H9 (cell line): ENCODE data around the gene F10. TPM values are rescaled to one million over a fixed set of nuclear protein-coding genes. Genes with fewer than 3 reads are reported as not detected.

Experiments used
- DNase-seq: peaks from one replicate; pipeline ENCODE4 v3.0.0-alpha.2; 2017
- H2AFZ ChIP-seq: one replicate; pipeline ENCODE4 v1.6.1; 2013; ENCODE audit warnings: mild to moderate bottlenecking, low read length, control low read depth, moderate library complexity
- H2AK5ac ChIP-seq: 2 replicates; pipeline ENCODE4 v1.6.1; 2013; ENCODE audit warnings: low read length, control low read depth, mixed read lengths; ENCODE audit not compliant: insufficient read length
- H2BK120ac ChIP-seq: one replicate; pipeline ENCODE4 v1.6.1; 2013; ENCODE audit warnings: low read depth, mild to moderate bottlenecking, low read length, control low read depth, inconsistent platforms; ENCODE audit not compliant: poor library complexity, severe bottlenecking
- H2BK12ac ChIP-seq: 2 replicates; pipeline ENCODE4 v1.6.1; 2013; ENCODE audit warnings: low read length, control low read depth, mixed read lengths, low read depth; ENCODE audit not compliant: insufficient read length
- H2BK15ac ChIP-seq: 2 replicates; pipeline ENCODE4 v1.6.1; 2013; ENCODE audit warnings: low read depth, low read length, control low read depth
- H2BK20ac ChIP-seq: one replicate; pipeline ENCODE4 v1.6.1; 2013; ENCODE audit warnings: low read depth, mild to moderate bottlenecking, low read length, control low read depth, inconsistent platforms; ENCODE audit not compliant: poor library complexity, severe bottlenecking
- H2BK5ac ChIP-seq: 2 replicates; pipeline ENCODE4 v1.6.1; 2013; ENCODE audit warnings: low read length, control low read depth, mixed read lengths; ENCODE audit not compliant: insufficient read length
- H3K14ac ChIP-seq: 2 replicates; pipeline ENCODE4 v1.6.1; 2013; ENCODE audit warnings: low read length, control low read depth; ENCODE audit not compliant: insufficient read depth
- H3K18ac ChIP-seq: 2 replicates; pipeline ENCODE4 v1.6.1; 2013; ENCODE audit warnings: low read depth, mild to moderate bottlenecking, mixed read lengths, low read length, control low read depth; ENCODE audit not compliant: insufficient read length
- H3K23ac ChIP-seq: 2 replicates; pipeline ENCODE4 v1.6.1; 2013; ENCODE audit warnings: low read length, control low read depth, mixed read lengths, low read depth; ENCODE audit not compliant: insufficient read length
- H3K23me2 ChIP-seq: 2 replicates; pipeline ENCODE4 v1.6.1; 2013; ENCODE audit warnings: low read depth, mild to moderate bottlenecking, mixed read lengths, low read length, control low read depth; ENCODE audit not compliant: insufficient read length, poor library complexity, severe bottlenecking
- H3K27ac ChIP-seq: 2 replicates; pipeline ENCODE4 v1.5.1; 2013; ENCODE audit warnings: low read length, control low read depth, mixed read lengths, low read depth; ENCODE audit not compliant: insufficient read length
- H3K27me3 ChIP-seq: 2 replicates; pipeline ENCODE4 v1.6.1; 2013; ENCODE audit warnings: low read length, control low read depth, inconsistent platforms; ENCODE audit not compliant: insufficient read depth
- H3K4ac ChIP-seq: 2 replicates; pipeline ENCODE4 v1.6.1; 2013; ENCODE audit warnings: low read depth, mild to moderate bottlenecking, control low read depth, inconsistent platforms, low read length, moderate library complexity
- H3K4me1 ChIP-seq: 2 replicates; pipeline ENCODE4 v1.6.1; 2013; ENCODE audit warnings: low read length, control low read depth, inconsistent platforms; ENCODE audit not compliant: insufficient read depth
- H3K4me2 ChIP-seq: 2 replicates; pipeline ENCODE4 v1.6.1; 2013; ENCODE audit warnings: low read length, control low read depth, mixed read lengths; ENCODE audit not compliant: insufficient read length, insufficient read depth
- H3K56ac ChIP-seq: 2 replicates; pipeline ENCODE4 v1.6.1; 2013; ENCODE audit warnings: low read depth, mild to moderate bottlenecking, mixed read lengths, low read length, control low read depth; ENCODE audit not compliant: insufficient read length
- H3K79me1 ChIP-seq: 2 replicates; pipeline ENCODE4 v1.6.1; 2013; ENCODE audit warnings: low read depth, mild to moderate bottlenecking, moderate library complexity, low read length, control low read depth, inconsistent platforms; ENCODE audit not compliant: insufficient read depth, poor library complexity, severe bottlenecking
- H3K79me2 ChIP-seq: 2 replicates; pipeline ENCODE4 v1.6.1; 2013; ENCODE audit warnings: low read length, control low read depth, inconsistent platforms; ENCODE audit not compliant: insufficient read depth
- H3K9ac ChIP-seq: 2 replicates; pipeline ENCODE4 v1.6.1; 2013; ENCODE audit warnings: low read length, control low read depth, mixed read lengths; ENCODE audit not compliant: insufficient read length; ENCODE audit errors: extremely low read depth
- H3K9me3 ChIP-seq: one replicate; pipeline ENCODE4 v1.6.1; 2013; ENCODE audit warnings: low read depth, low read length, inconsistent platforms; ENCODE audit not compliant: control insufficient read depth
- H3T11ph ChIP-seq: one replicate; pipeline ENCODE4 v1.6.1; 2013; ENCODE audit warnings: mild to moderate bottlenecking, low read length, control low read depth, inconsistent platforms
- H4K20me1 ChIP-seq: one replicate; pipeline ENCODE4 v1.6.1; 2013; ENCODE audit not compliant: control insufficient read depth, insufficient read length, insufficient read depth
- H4K5ac ChIP-seq: 2 replicates; pipeline ENCODE4 v1.6.1; 2013; ENCODE audit warnings: low read depth, mild to moderate bottlenecking, mixed read lengths, low read length, control low read depth; ENCODE audit not compliant: insufficient read length
- H4K8ac ChIP-seq: replicated peaks from 2 replicates; pipeline ENCODE4 v1.6.1; 2013; ENCODE audit warnings: low read length, control low read depth, mixed read lengths, low read depth; ENCODE audit not compliant: insufficient read length
- H4K91ac ChIP-seq: 2 replicates; pipeline ENCODE4 v1.6.1; 2013; ENCODE audit warnings: low read depth, mild to moderate bottlenecking, moderate library complexity, mixed read lengths, low read length, control low read depth; ENCODE audit not compliant: insufficient read length
- H3K27ac Mint-ChIP-seq, 3 experiments: 2 replicates in 2 of 3; 3 replicates in 1 of 3; pipeline ENCODE4 v1.8.0; 2020 to 2021; ENCODE audit warnings: mixed read lengths in 3 of 3, mild to moderate bottlenecking in 1 of 3, moderate library complexity in 1 of 3
- H3K27me3 Mint-ChIP-seq: 2 replicates; pipeline ENCODE4 v1.8.0; 2021; ENCODE audit warnings: low read depth, mild to moderate bottlenecking, moderate library complexity, mixed read lengths
- H3K36me3 Mint-ChIP-seq, 3 experiments: 2 replicates in 2 of 3; 3 replicates in 1 of 3; pipeline ENCODE4 v1.8.0; 2020 to 2021; ENCODE audit warnings: low read depth in 3 of 3, mixed read lengths in 3 of 3; ENCODE audit not compliant: insufficient read depth in 1 of 3
- H3K4me1 Mint-ChIP-seq, 2 experiments: 2 replicates each; pipeline ENCODE4 v1.8.0; 2020; ENCODE audit warnings: mixed read lengths in 2 of 2
- H3K4me3 Mint-ChIP-seq, 2 experiments: 2 replicates in 1 of 2; 3 replicates in 1 of 2; pipeline ENCODE4 v1.8.0; 2020 to 2021; ENCODE audit warnings: mild to moderate bottlenecking in 2 of 2, mixed read lengths in 2 of 2, moderate library complexity in 1 of 2
- H3K9me3 Mint-ChIP-seq, 2 experiments: 2 replicates in 1 of 2; 3 replicates in 1 of 2; pipeline ENCODE4 v1.8.0; 2020; ENCODE audit warnings: mild to moderate bottlenecking in 2 of 2, mixed read lengths in 2 of 2, moderate library complexity in 1 of 2
- WGBS: extraction: QIAGEN DNeasy Blood & Tissue Kit; methylation state at CpG from one replicate; pipeline ENCODE4 v1.1.7; 2013; ENCODE audit warnings: missing lambda C conversion rate, low lambda C conversion rate, mixed read lengths; ENCODE audit not compliant: insufficient read length; ENCODE audit errors: extremely low coverage; 5-methylcytosine and 5-hydroxymethylcytosine counted together
- total RNA-seq: library from RNA; stranded (reverse); gene quantifications from 2 replicates; pipeline ENCODE4 v1.2.1, GENCODE V29; 2021
- TF ChIP-seq, protein P1 (sequence below): fragments of 200-600 bp; sonication (generic); conservative IDR thresholded peaks from 3 replicates; pipeline ENCODE4 v1.8.0; 2021; ENCODE audit warnings: antibody characterized with exemption, mild to moderate bottlenecking

F10 gene
- total RNA-seq, 1 experiment from 2014 or later = 1.7 TPM

DNA sequence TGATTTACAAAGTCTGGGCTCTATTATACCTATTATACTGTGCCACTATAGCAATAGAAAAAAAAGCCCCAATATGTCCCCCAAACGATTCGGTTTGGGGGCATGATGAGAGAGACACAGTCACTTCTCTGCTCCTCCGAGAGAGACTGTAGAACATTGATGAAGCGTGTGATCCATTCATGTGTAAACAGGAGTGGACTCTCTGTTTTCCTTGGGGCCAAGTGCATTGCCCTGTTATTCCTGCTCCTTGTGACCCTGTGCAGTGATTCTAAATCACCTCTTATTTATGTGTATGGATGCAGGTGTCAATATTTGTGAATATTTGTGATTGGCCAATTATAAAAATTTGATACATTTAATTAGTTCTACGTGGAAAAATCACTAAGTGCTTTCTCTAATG, 17.0 kb downstream of the F10 start:
- H2BK5ac ChIP-seq = no peak overlapping the region
- no peaks in the 10 kb centered on the region for H3K9me3 ChIP-seq
- H4K20me1 ChIP-seq = no peaks in the 10 kb centered on the region
- no peak overlapping the region for H2BK120ac ChIP-seq
- no peaks in the 10 kb centered on the region for H3K27me3 Mint-ChIP-seq
- H3K14ac ChIP-seq = no peak overlapping the region
- TF ChIP-seq, protein P1, sequence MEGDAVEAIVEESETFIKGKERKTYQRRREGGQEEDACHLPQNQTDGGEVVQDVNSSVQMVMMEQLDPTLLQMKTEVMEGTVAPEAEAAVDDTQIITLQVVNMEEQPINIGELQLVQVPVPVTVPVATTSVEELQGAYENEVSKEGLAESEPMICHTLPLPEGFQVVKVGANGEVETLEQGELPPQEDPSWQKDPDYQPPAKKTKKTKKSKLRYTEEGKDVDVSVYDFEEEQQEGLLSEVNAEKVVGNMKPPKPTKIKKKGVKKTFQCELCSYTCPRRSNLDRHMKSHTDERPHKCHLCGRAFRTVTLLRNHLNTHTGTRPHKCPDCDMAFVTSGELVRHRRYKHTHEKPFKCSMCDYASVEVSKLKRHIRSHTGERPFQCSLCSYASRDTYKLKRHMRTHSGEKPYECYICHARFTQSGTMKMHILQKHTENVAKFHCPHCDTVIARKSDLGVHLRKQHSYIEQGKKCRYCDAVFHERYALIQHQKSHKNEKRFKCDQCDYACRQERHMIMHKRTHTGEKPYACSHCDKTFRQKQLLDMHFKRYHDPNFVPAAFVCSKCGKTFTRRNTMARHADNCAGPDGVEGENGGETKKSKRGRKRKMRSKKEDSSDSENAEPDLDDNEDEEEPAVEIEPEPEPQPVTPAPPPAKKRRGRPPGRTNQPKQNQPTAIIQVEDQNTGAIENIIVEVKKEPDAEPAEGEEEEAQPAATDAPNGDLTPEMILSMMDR = no peak
- H2BK15ac ChIP-seq = no peak overlapping the region
- WGBS = 100% methylated on average over 1 of the region's 5 CpGs
- H3K27ac Mint-ChIP-seq = no peak overlapping the region
- H3K4me1 Mint-ChIP-seq = peaks cover 14 to 37% of the 10 kb centered on the region in 2 experiments
- H3K56ac ChIP-seq = no peak overlapping the region
- no peak overlapping the region for H3K18ac ChIP-seq
- no peaks in the 10 kb centered on the region for H3K23me2 ChIP-seq
- no peak overlapping the region for H2AFZ ChIP-seq
- no peak overlapping the region for H4K91ac ChIP-seq
- no peak overlapping the region for H4K5ac ChIP-seq
- DNase-seq = no peak
- no peak overlapping the region for H3K9ac ChIP-seq
- H3K4me1 ChIP-seq = no peaks in the 10 kb centered on the region
- H3K4me2 ChIP-seq = no peak overlapping the region
- H2BK12ac ChIP-seq = no peak overlapping the region
- H3K23ac ChIP-seq = no peak overlapping the region
- no peaks in the 10 kb centered on the region for H3K79me2 ChIP-seq
- no peak overlapping the region for H3K27ac ChIP-seq
- no peak overlapping the region for H3K4ac ChIP-seq
- H2AK5ac ChIP-seq = no peak overlapping the region
- H3K79me1 ChIP-seq = no peaks in the 10 kb centered on the region
- no peak overlapping the region for H4K8ac ChIP-seq
- no peak overlapping the region for H3K4me3 Mint-ChIP-seq
- H2BK20ac ChIP-seq = no peak overlapping the region
- no peaks in the 10 kb centered on the region; a peak in 1 of 7 replicates for H3K36me3 Mint-ChIP-seq
- H3K9me3 Mint-ChIP-seq = no peaks in the 10 kb centered on the region
- no peaks in the 10 kb centered on the region for H3K27me3 ChIP-seq
- no peak overlapping the region for H3T11ph ChIP-seq
